ENCODE results near the gene SRP72. TPM values are rescaled to one million over a fixed set of nuclear protein-coding genes. Genes with fewer than 3 reads are reported as not detected.

SRP72 gene
- polyA plus RNA-seq, 1 donor from 2014 or later: 57.0 TPM

DNA sequence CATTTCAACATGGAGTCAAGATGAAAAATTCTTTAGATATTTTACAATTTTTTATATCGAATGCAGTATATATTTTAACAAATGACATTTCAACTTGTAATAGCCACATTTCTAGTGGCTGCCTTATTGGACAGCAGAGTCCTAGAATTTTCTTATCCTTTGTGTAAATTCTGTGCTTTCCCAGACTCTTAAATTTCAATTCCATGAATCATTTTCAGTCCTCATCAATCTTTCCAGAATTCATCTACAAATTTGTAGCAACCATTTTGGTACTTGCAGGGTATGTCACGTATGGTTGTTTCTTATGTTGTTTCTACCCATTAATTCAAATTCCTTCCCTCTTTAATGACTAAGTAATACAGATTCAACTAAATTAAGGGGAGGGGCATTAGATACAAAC lies 28.7 kb upstream of the SRP72 start:
- TF ChIP-seq POLR2AphosphoS5 (IDR thresholded peaks at IDR 0.05): no peak
- TF ChIP-seq RAD21 (conservative IDR thresholded peaks at IDR 0.05): no peak
- TF ChIP-seq EP300 (conservative IDR thresholded peaks at IDR 0.05; ENCODE audit: poor library complexity, severe bottlenecking): no peak
- TF ChIP-seq, protein P1, sequence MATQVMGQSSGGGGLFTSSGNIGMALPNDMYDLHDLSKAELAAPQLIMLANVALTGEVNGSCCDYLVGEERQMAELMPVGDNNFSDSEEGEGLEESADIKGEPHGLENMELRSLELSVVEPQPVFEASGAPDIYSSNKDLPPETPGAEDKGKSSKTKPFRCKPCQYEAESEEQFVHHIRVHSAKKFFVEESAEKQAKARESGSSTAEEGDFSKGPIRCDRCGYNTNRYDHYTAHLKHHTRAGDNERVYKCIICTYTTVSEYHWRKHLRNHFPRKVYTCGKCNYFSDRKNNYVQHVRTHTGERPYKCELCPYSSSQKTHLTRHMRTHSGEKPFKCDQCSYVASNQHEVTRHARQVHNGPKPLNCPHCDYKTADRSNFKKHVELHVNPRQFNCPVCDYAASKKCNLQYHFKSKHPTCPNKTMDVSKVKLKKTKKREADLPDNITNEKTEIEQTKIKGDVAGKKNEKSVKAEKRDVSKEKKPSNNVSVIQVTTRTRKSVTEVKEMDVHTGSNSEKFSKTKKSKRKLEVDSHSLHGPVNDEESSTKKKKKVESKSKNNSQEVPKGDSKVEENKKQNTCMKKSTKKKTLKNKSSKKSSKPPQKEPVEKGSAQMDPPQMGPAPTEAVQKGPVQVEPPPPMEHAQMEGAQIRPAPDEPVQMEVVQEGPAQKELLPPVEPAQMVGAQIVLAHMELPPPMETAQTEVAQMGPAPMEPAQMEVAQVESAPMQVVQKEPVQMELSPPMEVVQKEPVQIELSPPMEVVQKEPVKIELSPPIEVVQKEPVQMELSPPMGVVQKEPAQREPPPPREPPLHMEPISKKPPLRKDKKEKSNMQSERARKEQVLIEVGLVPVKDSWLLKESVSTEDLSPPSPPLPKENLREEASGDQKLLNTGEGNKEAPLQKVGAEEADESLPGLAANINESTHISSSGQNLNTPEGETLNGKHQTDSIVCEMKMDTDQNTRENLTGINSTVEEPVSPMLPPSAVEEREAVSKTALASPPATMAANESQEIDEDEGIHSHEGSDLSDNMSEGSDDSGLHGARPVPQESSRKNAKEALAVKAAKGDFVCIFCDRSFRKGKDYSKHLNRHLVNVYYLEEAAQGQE (IDR thresholded peaks at IDR 0.05; ENCODE audit: borderline replicate concordance): no peak
- no peak for TF ChIP-seq SMC3 (conservative IDR thresholded peaks at IDR 0.05; ENCODE audit: poor library complexity)
- no peak for TF ChIP-seq EZH2 (IDR thresholded peaks at IDR 0.05; ENCODE audit: borderline replicate concordance, insufficient read depth, low read length, poor library complexity, severe bottlenecking)
- Histone ChIP-seq H3K4me3 (ENCODE audit: low read length) (no peak overlapping the region), H3K9me3 (ENCODE audit: low read length) (no peaks in the 10 kb centered on the region), H3K4me2 (ENCODE audit: low read length) (no peak overlapping the region), H3K27ac (ENCODE audit: low read length) (no peak overlapping the region), H3F3A (ENCODE audit: insufficient read depth, low read length, poor library complexity, severe bottlenecking) (peaks cover 3% of the 10 kb centered on the region), H3K36me3 (ENCODE audit: insufficient read depth, low read length) (no peaks in the 10 kb centered on the region), H3K9me2 (ENCODE audit: insufficient read depth, low read length) (no peaks in the 10 kb centered on the region), H3K79me2 (replicated peaks; ENCODE audit: insufficient read depth, low read length) (peaks cover 27% of the 10 kb centered on the region), H4K20me1 (ENCODE audit: insufficient read depth) (no peaks in the 10 kb centered on the region), H3K27me3 (ENCODE audit: insufficient read depth, low read depth, low read length) (no peaks in the 10 kb centered on the region), H2AFZ (ENCODE audit: low read depth, low read length) (no peak overlapping the region), H3K9ac (ENCODE audit: low read length) (no peak overlapping the region)

- Histone ChIP-seq H3F3A (ENCODE audit: insufficient read depth, low read length, poor library complexity, severe bottlenecking) (no peaks in the 10 kb centered on the region), H3K27ac (ENCODE audit: low read length) (no peak overlapping the region), H3K9ac (ENCODE audit: low read length) (no peak overlapping the region), H3K4me3 (ENCODE audit: low read length) (no peak overlapping the region), H3K27me3 (ENCODE audit: insufficient read depth, low read depth, low read length) (no peaks in the 10 kb centered on the region), H2AFZ (ENCODE audit: low read depth, low read length) (no peak overlapping the region), H3K36me3 (ENCODE audit: insufficient read depth, low read length) (no peaks in the 10 kb centered on the region), H3K9me3 (ENCODE audit: low read length) (no peaks in the 10 kb centered on the region), H3K4me2 (ENCODE audit: low read length) (no peak overlapping the region), H3K79me2 (replicated peaks; ENCODE audit: insufficient read depth, low read length) (peaks cover 27% of the 10 kb centered on the region), H4K20me1 (ENCODE audit: insufficient read depth) (no peaks in the 10 kb centered on the region), H3K9me2 (ENCODE audit: insufficient read depth, low read length) (no peaks in the 10 kb centered on the region)
- TF ChIP-seq TAF1 (IDR thresholded peaks at IDR 0.05; ENCODE audit: low read depth) (no peak), MXI1 (conservative IDR thresholded peaks at IDR 0.05; ENCODE audit: poor library complexity, severe bottlenecking) (no peak), RAD21 (conservative IDR thresholded peaks at IDR 0.05) (no peak), EP300 (conservative IDR thresholded peaks at IDR 0.05; ENCODE audit: poor library complexity, severe bottlenecking) (no peak)
These were observed 26.4 kb upstream of the SRP72 start for GRCh38 chr4:56440983-56441382.

- H3K27ac ChIP-seq (ENCODE audit: low read length): no peak overlapping the region
- no peaks in the 10 kb centered on the region for H3F3A ChIP-seq (ENCODE audit: insufficient read depth, low read length, poor library complexity, severe bottlenecking)
- H3K9me2 ChIP-seq (ENCODE audit: insufficient read depth, low read length): no peaks in the 10 kb centered on the region
- H4K20me1 ChIP-seq (ENCODE audit: insufficient read depth): no peaks in the 10 kb centered on the region
- H3K79me2 ChIP-seq (replicated peaks; ENCODE audit: insufficient read depth, low read length): peaks cover 13% of the 10 kb centered on the region
- H3K9ac ChIP-seq (ENCODE audit: low read length): no peak overlapping the region
- no peak overlapping the region for H3K4me3 ChIP-seq (ENCODE audit: low read length)
- H3K27me3 ChIP-seq (ENCODE audit: insufficient read depth, low read depth, low read length): no peaks in the 10 kb centered on the region
- no peaks in the 10 kb centered on the region for H3K36me3 ChIP-seq (ENCODE audit: insufficient read depth, low read length)
- H3K9me3 ChIP-seq (ENCODE audit: low read length): no peaks in the 10 kb centered on the region
- TF ChIP-seq, protein P1 (IDR thresholded peaks at IDR 0.05; ENCODE audit: borderline replicate concordance): no peak
- TF ChIP-seq SMC3 (conservative IDR thresholded peaks at IDR 0.05; ENCODE audit: poor library complexity): no peak
- TF ChIP-seq RAD21 (conservative IDR thresholded peaks at IDR 0.05): no peak
- no peak for TF ChIP-seq EP300 (conservative IDR thresholded peaks at IDR 0.05; ENCODE audit: poor library complexity, severe bottlenecking)
- no peak for TF ChIP-seq TAF1 (IDR thresholded peaks at IDR 0.05; ENCODE audit: low read depth)
- TF ChIP-seq POLR2AphosphoS5 (IDR thresholded peaks at IDR 0.05): no peak
- TF ChIP-seq MXI1 (conservative IDR thresholded peaks at IDR 0.05; ENCODE audit: poor library complexity, severe bottlenecking): no peak
- TF ChIP-seq, protein P2, sequence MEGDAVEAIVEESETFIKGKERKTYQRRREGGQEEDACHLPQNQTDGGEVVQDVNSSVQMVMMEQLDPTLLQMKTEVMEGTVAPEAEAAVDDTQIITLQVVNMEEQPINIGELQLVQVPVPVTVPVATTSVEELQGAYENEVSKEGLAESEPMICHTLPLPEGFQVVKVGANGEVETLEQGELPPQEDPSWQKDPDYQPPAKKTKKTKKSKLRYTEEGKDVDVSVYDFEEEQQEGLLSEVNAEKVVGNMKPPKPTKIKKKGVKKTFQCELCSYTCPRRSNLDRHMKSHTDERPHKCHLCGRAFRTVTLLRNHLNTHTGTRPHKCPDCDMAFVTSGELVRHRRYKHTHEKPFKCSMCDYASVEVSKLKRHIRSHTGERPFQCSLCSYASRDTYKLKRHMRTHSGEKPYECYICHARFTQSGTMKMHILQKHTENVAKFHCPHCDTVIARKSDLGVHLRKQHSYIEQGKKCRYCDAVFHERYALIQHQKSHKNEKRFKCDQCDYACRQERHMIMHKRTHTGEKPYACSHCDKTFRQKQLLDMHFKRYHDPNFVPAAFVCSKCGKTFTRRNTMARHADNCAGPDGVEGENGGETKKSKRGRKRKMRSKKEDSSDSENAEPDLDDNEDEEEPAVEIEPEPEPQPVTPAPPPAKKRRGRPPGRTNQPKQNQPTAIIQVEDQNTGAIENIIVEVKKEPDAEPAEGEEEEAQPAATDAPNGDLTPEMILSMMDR (IDR thresholded peaks at IDR 0.05; ENCODE audit: poor library complexity, severe bottlenecking): no peak
- no peak for TF ChIP-seq EZH2 (IDR thresholded peaks at IDR 0.05; ENCODE audit: borderline replicate concordance, insufficient read depth, low read length, poor library complexity, severe bottlenecking)
- no peak overlapping the region for H3K4me2 ChIP-seq (ENCODE audit: low read length)
- H2AFZ ChIP-seq (ENCODE audit: low read depth, low read length): no peak overlapping the region
These were observed 22.7 kb upstream of the SRP72 start for GRCh38 chr4:56444719-56445118.

All from neural cell (in vitro differentiated cells).